AG09309 (cell line): ENCODE results near the gene TRIM50.
A peak's percentile ranks its signal among the peaks of the same experiment; 100 is the strongest.

Experiments
- DNase-seq: peaks from one replicate; pipeline ENCODE4 v3.0.0-alpha.2; 2010; ENCODE audit warnings: low read depth
- H3K4me3 ChIP-seq: 2 replicates; pipeline ENCODE4 v1.5.1; 2011; ENCODE audit warnings: mild to moderate bottlenecking, low read depth, low read length, moderate library complexity; ENCODE audit not compliant: control insufficient read depth
- CTCF ChIP-seq: IDR thresholded peaks from 2 replicates; pipeline ENCODE4 v1.5.1; 2011; ENCODE audit warnings: mild to moderate bottlenecking, low read depth, low read length, inconsistent platforms; ENCODE audit not compliant: insufficient read depth, control insufficient read depth; ENCODE audit errors: missing control alignments

TRIM50 gene

GRCh38 chr7:73349763-73350162, 21.9 kb upstream of the TRIM50 start:
- TF ChIP-seq CTCF, result no peak
- no peak overlapping the region for H3K4me3 ChIP-seq
- no peak for DNase-seq

- no peak overlapping the region for H3K4me3 ChIP-seq
- no peak for TF ChIP-seq CTCF
- no peak for DNase-seq
Observed at GRCh38 chr7:73345951-73346350, 18.1 kb upstream of the TRIM50 start.

- no peak for DNase-seq
- no peak for TF ChIP-seq CTCF
- no peak overlapping the region for H3K4me3 ChIP-seq
Observed at GRCh38 chr7:73345538-73345937, 17.7 kb upstream of the TRIM50 start.

- no peak overlapping the region for H3K4me3 ChIP-seq
- TF ChIP-seq CTCF, result no peak
- DNase-seq, result no peak
Observed at GRCh38 chr7:73343671-73344380, 15.9 kb upstream of the TRIM50 start.

GRCh38 chr7:73342645-73343044, 14.8 kb upstream of the TRIM50 start:
- no peak overlapping the region; the same call in 1 of the 2 replicates for H3K4me3 ChIP-seq
- DNase-seq, result no peak
- peak; percentile 70 for TF ChIP-seq CTCF

GRCh38 chr7:73341877-73342276, 14.0 kb upstream of the TRIM50 start:
- no peak overlapping the region for H3K4me3 ChIP-seq
- DNase-seq, result no peak
- no peak for TF ChIP-seq CTCF

GRCh38 chr7:73340514-73340913, 12.6 kb upstream of the TRIM50 start:
- no peak for TF ChIP-seq CTCF
- DNase-seq, result no peak
- no peak overlapping the region for H3K4me3 ChIP-seq
